Ectodermal cell (in vitro differentiated cells): ENCODE results near the gene OARD1.
A peak's percentile ranks its signal among the peaks of the same experiment; 100 is the strongest.
"Not testable (repeated sequence)": the region's sequence is repeated elsewhere in the genome, so short reads cannot be mapped to it uniquely, and the experiment has no call there.

ENCODE experiments used
- H3K27ac ChIP-seq: 2 replicates; pipeline ENCODE4 v1.7.0; 2013; ENCODE audit warnings: mild to moderate bottlenecking, low read depth, low read length; ENCODE audit not compliant: insufficient read depth, poor library complexity, severe bottlenecking
- H3K27me3 ChIP-seq: 2 replicates; pipeline ENCODE4 v1.7.0; 2013; ENCODE audit warnings: mild to moderate bottlenecking, low read length; ENCODE audit not compliant: insufficient read depth, control insufficient read depth, poor library complexity, severe bottlenecking
- H3K36me3 ChIP-seq: one replicate; pipeline ENCODE4 v1.7.0; 2013; ENCODE audit warnings: low read length; ENCODE audit not compliant: control insufficient read depth, insufficient read depth
- H3K4me1 ChIP-seq: one replicate; pipeline ENCODE4 v1.7.0; 2013; ENCODE audit warnings: low read length; ENCODE audit not compliant: control insufficient read depth, insufficient read depth
- H3K4me3 ChIP-seq: 2 replicates; pipeline ENCODE4 v1.7.0; 2013; ENCODE audit warnings: low read depth, low read length, control low read depth; ENCODE audit not compliant: insufficient read depth
- H3K9me3 ChIP-seq: 2 replicates; pipeline ENCODE4 v1.7.0; 2013; ENCODE audit warnings: mild to moderate bottlenecking, low read length, moderate library complexity; ENCODE audit not compliant: control insufficient read depth
- WGBS, 2 experiments: methylation state at CpG; one replicate each; pipeline ENCODE4 v1.1.7; 2013; ENCODE audit warnings: missing lambda C conversion rate in 2 of 2; 5-methylcytosine and 5-hydroxymethylcytosine counted together

Gene OARD1

DNA sequence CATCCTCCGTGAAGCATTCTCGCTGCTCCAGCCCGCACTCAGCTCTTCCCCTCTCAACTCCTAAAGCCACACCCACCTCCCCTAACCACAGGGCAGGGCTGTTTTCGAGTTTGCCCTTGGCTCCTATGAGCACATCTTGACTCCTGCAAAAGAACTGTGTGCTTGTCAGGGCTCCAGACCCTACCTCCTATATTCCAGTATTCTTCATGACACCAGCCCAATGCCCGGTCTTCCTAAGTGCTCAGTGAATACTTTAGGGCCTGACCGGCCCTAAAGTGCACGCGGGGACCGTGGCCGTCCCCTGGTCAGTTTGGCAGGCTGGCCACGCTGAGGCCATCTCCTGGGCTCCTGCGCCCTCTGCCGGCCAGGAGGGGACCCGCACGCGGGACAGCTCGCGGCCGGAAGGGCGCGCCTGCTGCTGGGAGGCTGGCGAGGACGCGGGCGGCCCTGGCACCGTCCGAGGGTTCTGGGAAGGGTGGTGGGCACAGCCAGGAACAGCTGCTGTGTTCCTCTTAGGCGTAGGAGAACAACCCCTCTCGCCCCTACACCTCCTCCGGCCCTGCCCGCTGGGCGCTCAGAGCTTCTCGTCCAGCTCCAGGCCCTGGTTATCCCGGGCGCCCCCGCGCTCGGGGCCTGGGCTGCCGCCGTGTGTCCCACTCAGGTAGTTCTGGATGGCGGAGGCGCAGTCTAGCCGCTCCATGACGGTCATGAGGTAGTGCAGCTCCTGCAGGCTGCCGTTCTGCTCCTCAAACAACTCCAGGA is 44.2 kb downstream of the OARD1 start:
- no peaks in the 10 kb centered on the region for H3K27me3 ChIP-seq
- H3K4me1 ChIP-seq = peaks cover 15% of the 10 kb centered on the region
- peak overlapping the region; percentile 46 for H3K4me3 ChIP-seq
- no peaks in the 10 kb centered on the region for H3K9me3 ChIP-seq
- H3K27ac ChIP-seq = no peak overlapping the region
- WGBS, 2 experiments = 3 to 4% methylated on average over 45 of the region's 45 CpGs
- no peaks in the 10 kb centered on the region for H3K36me3 ChIP-seq

DNA sequence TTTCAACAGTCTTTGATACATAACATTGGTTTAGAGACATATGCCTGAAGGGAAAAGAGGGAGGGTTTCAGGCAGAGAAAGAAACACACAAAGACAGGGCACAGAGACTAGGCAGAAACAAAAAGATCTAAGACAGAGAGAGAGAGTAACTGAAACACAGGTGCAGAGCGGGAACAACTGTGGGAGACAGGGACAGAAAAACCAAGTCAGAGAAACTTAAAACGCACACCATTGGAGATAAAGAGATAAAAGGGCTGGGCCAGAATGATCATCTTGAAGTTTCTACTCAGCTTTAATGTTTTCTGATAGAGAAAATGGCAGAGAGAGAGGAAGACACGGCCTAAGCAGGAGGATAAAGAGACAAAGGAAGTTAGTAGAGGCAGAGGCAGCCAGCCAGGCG is 44.9 kb downstream of the OARD1 start:
- no peaks in the 10 kb centered on the region for H3K9me3 ChIP-seq
- H3K4me3 ChIP-seq = peak overlapping the region; percentile 46
- H3K27me3 ChIP-seq = no peaks in the 10 kb centered on the region
- H3K27ac ChIP-seq = no peak overlapping the region
- H3K4me1 ChIP-seq = peaks cover 15% of the 10 kb centered on the region
- no peaks in the 10 kb centered on the region for H3K36me3 ChIP-seq
- 36 to 37% methylated on average over 4 of the region's 4 CpGs for whole genome bisulfite sequencing, 2 experiments

DNA sequence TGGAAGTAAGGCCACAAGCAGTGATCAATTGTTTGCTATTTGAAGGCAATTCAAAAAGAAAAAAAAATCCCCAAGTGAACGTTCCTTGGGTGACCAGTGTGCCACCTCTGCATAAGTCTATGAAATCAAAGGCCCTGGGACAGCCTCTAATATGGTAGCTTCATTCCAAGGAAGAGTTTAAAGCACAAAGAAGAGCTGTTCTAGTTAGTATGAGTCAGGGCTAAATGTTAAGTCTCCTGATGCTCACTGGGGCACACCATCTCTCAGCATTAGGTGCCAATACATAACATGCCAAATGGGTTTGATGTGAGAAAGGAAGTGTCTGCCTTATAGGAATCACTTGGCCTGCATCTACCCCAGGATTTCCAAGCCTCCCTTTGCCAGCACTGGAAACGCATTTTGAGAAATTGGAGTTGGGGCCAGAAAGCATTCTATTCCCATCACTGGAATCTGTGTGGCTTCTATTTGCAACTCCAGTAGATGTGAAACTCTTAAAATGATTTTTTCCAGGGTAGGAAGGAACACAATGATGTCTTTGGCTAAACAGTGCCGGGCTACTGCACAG is 46.1 kb downstream of the OARD1 start:
- Histone ChIP-seq H3K4me1 (peaks cover 15% of the 10 kb centered on the region), H3K27ac (no peak overlapping the region), H3K9me3 (no peaks in the 10 kb centered on the region), H3K36me3 (no peaks in the 10 kb centered on the region), H3K27me3 (no peaks in the 10 kb centered on the region), H3K4me3 (no peak overlapping the region)
- WGBS, 2 experiments = 88 to 91% methylated on average over 3 of the region's 3 CpGs

- H3K36me3 ChIP-seq = no peaks in the 10 kb centered on the region
Measured at GRCh38 chr6:41023114-41023513, 49.0 kb downstream of the OARD1 start.

GRCh38 chr6:41022294-41022693 is 49.9 kb downstream of the OARD1 start:
- Histone ChIP-seq H3K36me3 (no peaks in the 10 kb centered on the region), H3K27ac (no peak overlapping the region)

More at GRCh38 chr6:41023114-41023513, 49.0 kb downstream of the OARD1 start:
- 93 to 96% methylated on average over 3 of the region's 3 CpGs for WGBS, 2 experiments
- H3K27ac ChIP-seq = no peak overlapping the region
- no peaks in the 10 kb centered on the region for H3K9me3 ChIP-seq
- no peak overlapping the region for H3K4me3 ChIP-seq
- H3K4me1 ChIP-seq = peaks cover 6% of the 10 kb centered on the region
- no peaks in the 10 kb centered on the region for H3K27me3 ChIP-seq

DNA sequence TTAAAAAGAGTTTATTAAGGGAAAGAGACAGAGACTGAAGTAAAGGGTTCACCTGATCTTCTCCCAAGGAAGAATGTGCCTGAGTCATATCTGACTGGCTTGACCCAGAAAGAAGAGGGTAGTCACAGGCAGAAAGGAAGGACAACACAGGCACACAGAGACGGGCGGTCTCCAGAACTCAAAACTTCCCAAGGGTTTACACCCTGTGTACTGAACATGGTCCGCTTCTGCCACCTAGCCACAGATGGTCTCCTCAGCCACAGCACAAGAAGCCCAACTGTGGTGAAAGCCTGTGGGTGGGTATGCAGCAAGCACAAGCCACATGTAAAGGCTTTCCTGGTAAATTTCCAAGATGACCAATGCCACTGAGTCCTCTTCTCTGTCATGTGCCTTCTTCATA is 50.3 kb downstream of the OARD1 start:
- no peak overlapping the region for H3K27ac ChIP-seq
- H3K4me3 ChIP-seq = no peak overlapping the region
- H3K4me1 ChIP-seq = peaks cover 3% of the 10 kb centered on the region
- 85 to 88% methylated on average over 3 of the region's 3 CpGs for WGBS, 2 experiments
- H3K9me3 ChIP-seq = no peaks in the 10 kb centered on the region
- H3K36me3 ChIP-seq = no peaks in the 10 kb centered on the region
- no peaks in the 10 kb centered on the region for H3K27me3 ChIP-seq

More at GRCh38 chr6:41022294-41022693, 49.9 kb downstream of the OARD1 start:
- no peak overlapping the region for H3K4me3 ChIP-seq
- H3K4me1 ChIP-seq = peaks cover 6% of the 10 kb centered on the region
- H3K27me3 ChIP-seq = no peaks in the 10 kb centered on the region
- H3K9me3 ChIP-seq = no peaks in the 10 kb centered on the region

GRCh38 chr6:41017663-41018062 is 54.5 kb downstream of the OARD1 start:
- Histone ChIP-seq H3K4me3 (no peak overlapping the region), H3K9me3 (no peaks in the 10 kb centered on the region), H3K27ac (no peak overlapping the region), H3K4me1 (no peaks in the 10 kb centered on the region), H3K27me3 (no peaks in the 10 kb centered on the region), H3K36me3 (no peaks in the 10 kb centered on the region)
- 94 to 96% methylated on average over 1 of the region's 1 CpG for WGBS, 2 experiments

DNA sequence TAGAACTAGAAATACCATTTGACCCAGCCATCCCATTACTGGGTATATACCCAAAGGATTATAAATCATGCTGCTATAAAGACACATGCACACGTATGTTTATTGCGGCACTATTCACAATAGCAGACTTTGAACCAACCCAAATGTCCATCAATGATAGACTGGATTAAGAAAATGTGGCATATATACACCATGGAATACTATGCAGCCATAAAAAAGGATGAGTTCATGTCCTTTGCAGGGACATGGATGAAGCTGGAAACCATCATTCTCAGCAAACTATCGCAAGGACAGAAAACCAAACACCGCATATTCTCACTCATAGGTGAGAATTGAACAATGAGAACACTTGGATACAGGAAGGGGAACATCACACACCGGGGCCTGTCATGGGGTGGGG is 56.3 kb downstream of the OARD1 start:
- H3K9me3 ChIP-seq, H3K4me3 ChIP-seq, H3K27ac ChIP-seq, H3K36me3 ChIP-seq, H3K27me3 ChIP-seq, H3K4me1 ChIP-seq: not testable (repeated sequence)
- 94 to 100% methylated on average over 2 to 5 of the region's 5 CpGs for WGBS, 2 experiments

GRCh38 chr6:41014780-41015179 is 57.4 kb downstream of the OARD1 start:
- Histone ChIP-seq H3K4me3 (no peak overlapping the region), H3K27ac (no peak overlapping the region), H3K4me1 (no peaks in the 10 kb centered on the region), H3K9me3 (no peaks in the 10 kb centered on the region), H3K36me3 (no peaks in the 10 kb centered on the region), H3K27me3 (no peaks in the 10 kb centered on the region)
- 92 to 95% methylated on average over 4 of the region's 4 CpGs for WGBS, 2 experiments
